Mesodermal cell (in vitro differentiated cells): ENCODE measurements around the gene TRIM15.

Experiments used
- H3K27ac ChIP-seq: 2 replicates; pipeline ENCODE4 v1.7.0; 2013; ENCODE audit warnings: mild to moderate bottlenecking, low read depth, low read length, moderate library complexity; ENCODE audit not compliant: severe bottlenecking
- H3K36me3 ChIP-seq: 2 replicates; pipeline ENCODE4 v1.7.1; 2013; ENCODE audit warnings: mild to moderate bottlenecking, low read length, moderate library complexity; ENCODE audit not compliant: control insufficient read depth, insufficient read depth
- H3K4me1 ChIP-seq: one replicate; pipeline ENCODE4 v1.7.1; 2013; ENCODE audit warnings: mild to moderate bottlenecking, low read length; ENCODE audit not compliant: insufficient read depth, control insufficient read depth, poor library complexity, severe bottlenecking
- H3K4me3 ChIP-seq: 2 replicates; pipeline ENCODE4 v1.7.0; 2013; ENCODE audit warnings: low read length, control low read depth, mild to moderate bottlenecking; ENCODE audit not compliant: insufficient read depth, poor library complexity, severe bottlenecking; ENCODE audit errors: extremely low read depth
- H3K9me3 ChIP-seq: 2 replicates; pipeline ENCODE4 v1.7.1; 2013; ENCODE audit warnings: mild to moderate bottlenecking, low read length, moderate library complexity; ENCODE audit not compliant: control insufficient read depth
- WGBS, 2 experiments: methylation state at CpG; one replicate each; pipeline ENCODE4 v1.1.5; 2013; ENCODE audit warnings: missing lambda C conversion rate in 2 of 2; ENCODE audit not compliant: insufficient coverage in 2 of 2; 5-methylcytosine and 5-hydroxymethylcytosine counted together

Gene TRIM15

DNA sequence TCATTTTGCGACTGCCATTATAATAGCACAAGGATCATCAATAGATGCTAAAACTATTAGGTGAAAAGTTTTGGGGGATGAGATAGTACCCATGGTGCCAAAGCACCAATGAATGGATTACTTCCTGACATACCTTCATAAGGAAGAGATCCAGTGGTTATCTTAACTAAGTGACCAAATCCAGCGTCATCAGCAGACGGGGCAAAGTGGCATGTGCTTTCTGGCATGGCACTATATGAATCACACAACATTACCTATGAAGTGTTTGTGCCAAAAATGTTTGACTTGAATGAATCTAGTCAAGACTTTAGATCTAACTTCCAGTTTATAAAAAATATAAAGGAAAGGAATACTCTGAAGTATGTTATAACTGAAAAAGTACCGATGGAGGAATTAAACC is 39.0 kb downstream of the TRIM15 start:
- H3K4me3 ChIP-seq: no peak overlapping the region
- 60% methylated on average over 1 of the region's 4 CpGs; no CpG with 5 or more reads in 1 of the 2 experiments for WGBS, 2 experiments
- H3K27ac ChIP-seq: no peak overlapping the region
- H3K36me3 ChIP-seq: peaks cover 30% of the 10 kb centered on the region
- H3K4me1 ChIP-seq: peaks cover 1% of the 10 kb centered on the region
- H3K9me3 ChIP-seq: no peaks in the 10 kb centered on the region

DNA sequence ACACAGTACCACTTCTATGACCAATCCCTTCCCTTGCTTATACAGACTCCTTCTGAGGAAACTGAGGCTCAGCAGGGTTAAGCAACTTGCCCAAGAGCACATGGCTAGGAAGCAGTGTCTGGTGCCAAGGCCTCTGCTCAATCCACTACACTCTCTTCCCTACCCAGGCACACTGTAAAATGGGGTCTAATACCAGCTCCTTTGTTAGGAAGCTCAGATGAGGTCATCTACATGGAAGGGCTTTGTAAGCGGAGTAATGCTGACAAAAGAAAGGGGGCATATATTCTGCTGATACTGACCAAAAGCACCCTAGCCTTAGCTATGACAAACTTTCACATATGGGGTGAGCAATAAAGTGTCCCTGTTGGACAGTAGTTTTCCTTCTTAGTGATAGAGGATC is 40.8 kb downstream of the TRIM15 start:
- peaks cover 8% of the 10 kb centered on the region for H3K4me1 ChIP-seq
- H3K9me3 ChIP-seq: no peaks in the 10 kb centered on the region
- H3K36me3 ChIP-seq: peaks cover 21% of the 10 kb centered on the region
- H3K4me3 ChIP-seq: no peak overlapping the region
- no peak overlapping the region for H3K27ac ChIP-seq
- 100% methylated on average over 1 of the region's 1 CpG for WGBS, 2 experiments

DNA sequence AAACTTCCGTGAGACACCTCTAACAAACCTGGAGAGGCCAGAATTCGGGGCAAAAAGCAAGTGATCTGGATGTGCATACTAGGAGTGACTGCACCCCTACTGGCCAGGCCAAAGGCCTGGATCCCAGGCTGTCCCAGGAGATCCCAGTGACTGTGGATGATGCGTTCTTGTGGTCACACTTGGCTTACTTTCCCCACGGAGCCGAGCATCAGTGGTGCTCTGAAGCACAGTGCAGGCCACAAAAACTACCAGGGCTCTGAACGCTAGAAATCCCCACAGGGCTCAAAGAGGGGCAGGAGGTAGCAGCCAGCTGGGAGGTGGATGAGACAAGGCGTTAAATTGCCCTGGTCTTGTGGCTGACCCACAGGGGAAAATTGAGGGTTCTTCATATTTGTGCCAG is 42.8 kb downstream of the TRIM15 start:
- Histone ChIP-seq H3K4me3 (no peak overlapping the region), H3K4me1 (peaks cover 14% of the 10 kb centered on the region)

DNA sequence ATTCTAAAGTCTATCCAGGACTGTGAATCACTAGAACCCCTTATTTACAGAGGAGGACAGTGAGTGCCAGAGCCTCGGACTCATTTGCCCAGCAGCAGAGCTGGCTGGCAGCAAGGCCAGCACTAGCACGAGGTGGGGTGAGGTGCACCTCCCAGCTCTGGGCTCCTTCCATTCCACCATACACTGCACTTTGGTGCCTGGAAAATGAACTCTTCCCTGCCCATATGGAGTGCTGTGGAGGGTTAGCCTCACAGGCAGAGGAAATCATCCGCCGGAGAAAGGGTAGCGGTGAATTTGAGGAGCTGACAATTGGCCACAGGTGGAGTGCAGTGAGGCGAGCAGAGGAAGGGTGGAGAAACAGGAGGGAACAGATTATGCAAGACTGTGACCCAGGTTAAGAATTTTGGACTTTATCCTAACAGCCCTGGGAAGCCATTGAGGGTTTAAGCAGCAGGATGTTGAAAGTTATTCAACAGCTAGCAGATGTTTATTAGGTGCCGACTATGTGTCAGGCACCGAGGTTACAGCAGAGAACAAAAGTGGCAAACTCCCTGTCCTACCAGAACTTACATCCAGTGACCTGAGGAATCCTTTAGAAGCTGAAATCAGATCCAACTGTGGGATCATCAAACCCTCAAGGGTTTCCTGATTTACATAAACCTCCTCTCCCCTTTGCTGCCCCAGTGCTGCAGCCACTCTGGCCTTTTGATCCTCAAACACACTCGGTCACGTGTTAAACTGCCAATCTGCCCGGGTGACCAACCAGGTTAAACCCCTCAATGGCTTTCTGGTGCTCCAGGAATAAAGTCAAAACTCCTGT is 43.7 kb downstream of the TRIM15 start:
- Histone ChIP-seq H3K36me3 (peaks cover 4% of the 10 kb centered on the region), H3K4me1 (peaks cover 20% of the 10 kb centered on the region), H3K27ac (no peak overlapping the region), H3K4me3 (no peak overlapping the region), H3K9me3 (no peaks in the 10 kb centered on the region)
- 54 to 56% methylated on average over 9 of the region's 11 CpGs for WGBS, 2 experiments

More for the DNA sequence above, 42.8 kb downstream of the TRIM15 start:
- peaks cover 4% of the 10 kb centered on the region for H3K36me3 ChIP-seq
- 81 to 83% methylated on average over 7 of the region's 7 CpGs for WGBS, 2 experiments
- H3K27ac ChIP-seq: no peak overlapping the region
- H3K9me3 ChIP-seq: no peaks in the 10 kb centered on the region

DNA sequence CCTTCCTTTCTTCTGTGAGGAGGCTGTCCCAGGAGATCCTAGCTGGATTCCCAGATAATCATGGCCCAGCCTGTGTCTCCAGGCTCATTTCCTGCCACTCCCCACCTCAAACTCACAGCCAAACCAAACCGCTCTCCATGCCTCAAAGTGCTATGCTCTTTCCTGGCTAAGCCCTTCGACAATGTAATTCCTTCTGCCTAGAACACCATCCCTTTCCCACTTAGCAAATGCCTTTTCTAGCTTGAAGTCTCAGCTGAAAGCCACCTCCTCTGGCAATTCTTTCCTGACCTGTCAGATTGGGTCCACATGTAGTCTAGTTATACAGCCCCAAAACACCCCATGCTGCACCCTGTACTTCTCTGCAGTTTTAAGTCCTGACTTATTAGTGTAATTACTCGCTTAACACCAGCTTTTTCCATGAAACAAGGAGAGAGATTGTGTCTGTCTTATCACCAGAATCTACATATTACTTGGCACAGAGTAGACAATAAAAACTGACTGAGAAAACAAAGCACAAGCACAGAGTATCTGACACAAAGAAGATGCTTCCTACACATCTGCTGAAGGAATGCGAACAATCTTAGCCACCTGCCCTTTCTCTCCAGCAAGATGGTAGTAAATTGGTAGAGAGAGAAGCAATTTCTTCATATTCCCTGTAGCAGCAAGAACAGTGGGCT is 44.4 kb downstream of the TRIM15 start:
- WGBS, 2 experiments: 41 to 53% methylated on average over 2 of the region's 4 CpGs
- Histone ChIP-seq H3K36me3 (peaks cover 4% of the 10 kb centered on the region), H3K4me3 (no peak overlapping the region), H3K4me1 (peaks cover 20% of the 10 kb centered on the region), H3K27ac (no peak overlapping the region), H3K9me3 (no peaks in the 10 kb centered on the region)

DNA sequence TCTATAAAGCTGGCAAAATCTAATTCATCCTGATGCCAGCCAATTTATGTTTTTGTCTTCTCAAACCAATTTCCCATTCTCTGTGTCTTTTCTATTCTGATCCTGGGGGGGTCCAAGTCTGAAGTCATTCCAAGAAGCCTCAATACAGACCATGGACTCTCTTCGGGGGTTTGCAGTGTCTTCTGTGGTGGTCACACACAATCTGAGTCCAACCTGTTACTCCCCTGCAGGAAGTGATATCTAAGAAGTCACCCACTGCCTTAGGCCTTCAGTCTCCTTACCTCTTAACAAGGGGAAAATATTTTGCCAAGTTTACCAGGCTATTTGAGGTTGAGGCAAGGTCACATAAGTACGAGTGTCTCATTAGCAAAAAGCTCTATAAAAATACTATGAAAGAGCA is 48.0 kb downstream of the TRIM15 start:
- H3K27ac ChIP-seq: no peak overlapping the region
- H3K4me1 ChIP-seq: peaks cover 20% of the 10 kb centered on the region
- no peak overlapping the region for H3K4me3 ChIP-seq
- WGBS, 2 experiments: 80 to 100% methylated on average over 1 of the region's 2 CpGs
- H3K9me3 ChIP-seq: no peaks in the 10 kb centered on the region
- H3K36me3 ChIP-seq: peaks cover 4% of the 10 kb centered on the region

DNA sequence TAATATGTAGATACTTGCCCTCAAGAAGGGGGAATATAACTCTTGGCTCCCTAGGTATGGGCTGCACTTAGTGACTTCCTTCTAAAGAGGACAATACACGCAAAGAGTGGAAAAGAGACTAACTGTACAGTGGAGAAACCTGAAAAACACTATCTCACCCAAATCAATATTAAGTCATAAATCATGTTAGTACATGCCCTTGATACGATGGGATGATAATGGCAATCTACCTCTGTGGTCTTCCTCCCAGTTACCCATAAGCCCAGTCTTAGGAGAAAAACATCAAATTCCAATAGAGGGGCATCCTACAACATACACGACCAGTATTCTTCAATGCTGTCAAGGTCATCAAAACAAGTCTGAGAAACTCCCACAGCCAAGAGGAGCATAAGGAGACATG is 48.6 kb downstream of the TRIM15 start:
- 64% methylated on average over 2 of the region's 3 CpGs; no CpG with 5 or more reads in 1 of the 2 experiments for WGBS, 2 experiments
- peaks cover 4% of the 10 kb centered on the region for H3K36me3 ChIP-seq
- peak overlapping the region; percentile 68 for H3K4me3 ChIP-seq
- H3K9me3 ChIP-seq: no peaks in the 10 kb centered on the region
- no peak overlapping the region for H3K27ac ChIP-seq
- H3K4me1 ChIP-seq: peaks cover 20% of the 10 kb centered on the region

DNA sequence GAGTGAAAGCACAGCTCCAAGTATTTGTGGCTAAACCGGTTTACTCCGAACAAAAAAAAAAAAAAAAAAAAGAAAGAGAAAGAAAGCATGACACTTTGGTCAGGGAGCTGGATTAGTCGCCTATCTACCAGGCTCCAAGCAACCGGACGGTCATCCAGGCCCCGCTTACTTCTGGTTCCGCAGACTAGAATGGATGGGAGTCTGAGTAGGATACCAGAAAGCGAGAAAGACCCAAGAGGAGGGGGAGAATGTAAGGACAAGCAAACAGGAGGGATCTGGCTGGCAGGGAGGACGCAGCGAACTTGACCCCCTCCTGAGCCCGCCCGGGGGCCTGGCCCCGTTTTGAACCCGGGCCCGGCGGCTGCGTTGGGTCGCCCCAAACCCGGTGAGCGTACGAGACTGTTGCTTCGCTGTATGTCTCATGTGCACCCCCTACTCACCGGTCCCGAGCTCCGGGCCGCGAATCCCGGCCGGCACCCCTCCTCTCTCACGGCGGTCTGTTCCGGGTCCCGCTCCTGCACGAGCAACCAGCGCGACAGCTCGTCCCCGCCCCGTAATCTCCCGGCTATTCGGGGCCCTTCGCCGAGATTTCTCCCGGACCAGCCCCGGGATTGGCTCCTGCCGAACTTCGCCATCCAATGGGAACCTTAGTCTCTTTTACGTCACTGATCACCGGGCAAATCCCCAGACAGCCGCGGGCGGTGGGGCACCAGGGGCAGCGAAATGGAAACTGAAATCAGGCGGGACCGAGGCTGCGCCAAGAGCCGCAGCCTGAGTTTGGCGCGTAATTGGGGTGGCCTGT is 49.7 kb downstream of the TRIM15 start, which contains the start of gene TRIM26:
TSS of gene TRIM26 (minus strand) at position 542 of the 802 bp plus-strand sequence. CDS start 14,303 bp downstream, outside the sequence.
- no peaks in the 10 kb centered on the region for H3K9me3 ChIP-seq
- H3K36me3 ChIP-seq: peaks cover 4% of the 10 kb centered on the region
- peak within 1 kb of the TSS; percentile 89 for H3K27ac ChIP-seq
- peak within 1 kb of the TSS; percentile 68 for H3K4me3 ChIP-seq
- 0 to 1% methylated on average over 43 to 54 of the region's 59 CpGs for WGBS, 2 experiments
- H3K4me1 ChIP-seq: peaks cover 12% of the 10 kb centered on the region

DNA sequence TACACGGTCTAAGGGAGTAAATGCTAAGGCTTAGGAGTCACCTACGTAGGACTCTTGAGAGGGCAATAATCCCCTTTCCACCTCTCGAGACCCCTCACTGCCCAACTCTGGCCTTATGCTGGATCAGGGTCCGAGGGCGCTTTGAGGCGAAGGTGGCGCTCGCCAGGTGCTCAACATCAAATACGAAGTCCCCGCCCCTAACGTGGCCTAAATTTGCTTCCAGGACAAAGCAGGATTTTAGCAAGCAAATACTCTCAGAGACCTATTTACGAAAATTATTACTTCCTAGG is 50.3 kb downstream of the TRIM15 start:
- Histone ChIP-seq H3K4me3 (peak overlapping the region; percentile 68), H3K9me3 (no peaks in the 10 kb centered on the region), H3K4me1 (peaks cover 12% of the 10 kb centered on the region), H3K27ac (peak overlapping the region; percentile 72), H3K36me3 (peaks cover 4% of the 10 kb centered on the region)
- 6 to 15% methylated on average over 11 to 12 of the region's 12 CpGs for WGBS, 2 experiments

DNA sequence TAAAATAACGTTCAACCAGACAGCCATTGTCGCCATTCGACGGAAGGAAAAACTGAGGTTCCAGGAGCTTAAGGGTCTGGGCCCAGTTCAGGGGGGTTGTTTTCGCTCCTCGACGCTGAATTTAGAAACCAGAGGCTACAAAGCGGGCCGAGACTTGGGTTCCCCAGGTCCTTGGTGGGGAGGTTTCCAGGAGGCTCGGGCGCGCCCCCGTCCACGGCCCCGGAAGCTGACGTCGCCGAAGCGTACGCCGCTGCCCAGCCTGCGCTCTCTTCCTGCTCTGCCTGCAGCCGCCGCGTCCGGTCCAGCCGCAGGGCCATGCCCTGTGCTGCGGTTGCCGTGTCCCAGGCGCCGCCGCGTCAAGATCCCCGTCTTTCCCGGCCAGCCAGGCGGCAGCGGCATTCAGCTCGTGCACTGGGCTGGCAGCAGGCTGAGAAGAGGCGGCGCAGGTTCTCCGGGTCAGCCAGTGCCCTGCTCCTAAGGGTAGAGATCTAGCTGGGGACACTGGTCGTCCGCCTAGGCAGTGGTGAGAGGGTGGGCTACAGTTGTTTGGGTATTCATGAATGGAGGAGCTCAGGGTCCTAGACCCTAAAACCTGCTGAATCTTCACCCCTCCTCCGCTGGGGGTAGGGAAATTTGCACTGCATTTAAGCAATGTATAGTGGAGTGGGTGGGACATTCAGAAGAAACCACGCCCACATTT is 50.8 kb downstream of the TRIM15 start:
- Histone ChIP-seq H3K27ac (peak overlapping the region; percentile 72), H3K4me1 (peaks cover 12% of the 10 kb centered on the region), H3K4me3 (peak overlapping the region; percentile 68), H3K9me3 (no peaks in the 10 kb centered on the region), H3K36me3 (no peaks in the 10 kb centered on the region)
- 5 to 8% methylated on average over 37 to 40 of the region's 45 CpGs for WGBS, 2 experiments
